HEK293 (cell line): ENCODE data around the gene MOSPD3.

Experiments used
- BCL11B ChIP-seq: fragments of 450-650 bp; formaldehyde crosslinking; IDR thresholded peaks from 2 replicates; pipeline ENCODE4 v1.5.1; 2016; ENCODE audit warnings: low read depth, missing biosample characterization, missing genetic modification characterization
- KLF16 ChIP-seq: fragments of 450-650 bp; formaldehyde crosslinking; IDR thresholded peaks from 2 replicates; pipeline ENCODE4 v1.5.1; 2017; ENCODE audit warnings: missing biosample characterization, missing genetic modification characterization
- SCRT2 ChIP-seq: fragments of 450-650 bp; formaldehyde crosslinking; IDR thresholded peaks from 2 replicates; pipeline ENCODE4 v1.5.1; 2016; ENCODE audit warnings: missing biosample characterization, missing genetic modification characterization
- TRIM28 ChIP-seq: IDR thresholded peaks from 2 replicates; pipeline ENCODE4 v1.6.1; 2011; ENCODE audit warnings: low read length, control low read depth, borderline replicate concordance
- YY1 ChIP-seq: fragments of 450-650 bp; formaldehyde crosslinking; IDR thresholded peaks from 2 replicates; pipeline ENCODE4 v1.5.1; 2018; ENCODE audit warnings: missing biosample characterization, missing genetic modification characterization
- ZBTB10 ChIP-seq: fragments of 450-650 bp; formaldehyde crosslinking; IDR thresholded peaks from 2 replicates; pipeline ENCODE4 v1.5.1; 2016; ENCODE audit warnings: missing biosample characterization, missing genetic modification characterization
- ZBTB49 ChIP-seq: fragments of 450-650 bp; formaldehyde crosslinking; IDR thresholded peaks from 2 replicates; pipeline ENCODE4 v1.5.1; 2016; ENCODE audit warnings: missing biosample characterization, missing genetic modification characterization, low read depth
- ZBTB6 ChIP-seq: fragments of 450-650 bp; formaldehyde crosslinking; IDR thresholded peaks from 2 replicates; pipeline ENCODE4 v1.5.1; 2017; ENCODE audit warnings: missing biosample characterization, missing genetic modification characterization
- ZBTB7A ChIP-seq: fragments of 450-650 bp; formaldehyde crosslinking; IDR thresholded peaks from 2 replicates; pipeline ENCODE4 v1.5.1; 2016; ENCODE audit warnings: low read depth, missing biosample characterization, missing genetic modification characterization
- ZFP3 ChIP-seq: fragments of 450-650 bp; formaldehyde crosslinking; IDR thresholded peaks from 2 replicates; pipeline ENCODE4 v1.5.1; 2016; ENCODE audit warnings: low read depth, missing biosample characterization, missing genetic modification characterization
- ZNF221 ChIP-seq: fragments of 450-650 bp; formaldehyde crosslinking; IDR thresholded peaks from 2 replicates; pipeline ENCODE4 v1.5.1; 2017; ENCODE audit warnings: missing biosample characterization, missing genetic modification characterization, borderline replicate concordance
- ZNF223 ChIP-seq: fragments of 450-650 bp; formaldehyde crosslinking; IDR thresholded peaks from 2 replicates; pipeline ENCODE4 v1.5.1; 2016; ENCODE audit warnings: missing biosample characterization, missing genetic modification characterization
- ZNF23 ChIP-seq: fragments of 450-650 bp; formaldehyde crosslinking; IDR thresholded peaks from 2 replicates; pipeline ENCODE4 v1.5.1; 2016; ENCODE audit warnings: missing biosample characterization, missing genetic modification characterization, borderline replicate concordance
- ZNF292 ChIP-seq: fragments of 450-650 bp; formaldehyde crosslinking; IDR thresholded peaks from 2 replicates; pipeline ENCODE4 v1.5.1; 2016; ENCODE audit warnings: low read depth, missing biosample characterization, missing genetic modification characterization, borderline replicate concordance
- ZNF350 ChIP-seq: fragments of 450-650 bp; formaldehyde crosslinking; IDR thresholded peaks from 2 replicates; pipeline ENCODE4 v1.5.0; 2017; ENCODE audit warnings: missing biosample characterization, mild to moderate bottlenecking, missing genetic modification characterization
- ZNF366 ChIP-seq: fragments of 450-650 bp; formaldehyde crosslinking; conservative IDR thresholded peaks from 2 replicates; pipeline ENCODE4 v1.5.1; 2016; ENCODE audit warnings: missing biosample characterization, missing genetic modification characterization
- ZNF423 ChIP-seq: fragments of 450-650 bp; formaldehyde crosslinking; IDR thresholded peaks from 2 replicates; pipeline ENCODE4 v1.5.1; 2016; ENCODE audit warnings: missing biosample characterization, missing genetic modification characterization
- ZNF530 ChIP-seq: fragments of 450-650 bp; formaldehyde crosslinking; IDR thresholded peaks from 2 replicates; pipeline ENCODE4 v1.5.1; 2016; ENCODE audit warnings: low read depth, missing biosample characterization, missing genetic modification characterization
- ZNF544 ChIP-seq: fragments of 450-650 bp; formaldehyde crosslinking; IDR thresholded peaks from 2 replicates; pipeline ENCODE4 v1.5.0; 2017; ENCODE audit warnings: missing biosample characterization, missing genetic modification characterization
- ZNF585B ChIP-seq: fragments of 450-650 bp; formaldehyde crosslinking; IDR thresholded peaks from 2 replicates; pipeline ENCODE4 v1.5.1; 2016; ENCODE audit warnings: missing biosample characterization, missing genetic modification characterization
- ZNF677 ChIP-seq: fragments of 450-650 bp; IDR thresholded peaks from 2 replicates; pipeline ENCODE4 v1.5.0; 2018; ENCODE audit warnings: missing biosample characterization, mild to moderate bottlenecking, missing genetic modification characterization, moderate library complexity
- ZNF777 ChIP-seq: fragments of 450-650 bp; formaldehyde crosslinking; IDR thresholded peaks from 2 replicates; pipeline ENCODE4 v1.5.1; 2017; ENCODE audit warnings: missing biosample characterization, missing genetic modification characterization, borderline replicate concordance
- TF ChIP-seq, protein P1 (sequence below): fragments of 450-650 bp; IDR thresholded peaks from 2 replicates; pipeline ENCODE4 v1.5.1; 2018; ENCODE audit warnings: missing biosample characterization, mild to moderate bottlenecking, missing genetic modification characterization
- TF ChIP-seq, protein P2 (sequence below): fragments of 450-650 bp; formaldehyde crosslinking; optimal IDR thresholded peaks from 2 replicates; pipeline ENCODE3; 2016; ENCODE audit warnings: missing biosample characterization, mild to moderate bottlenecking, missing genetic modification characterization
- TF ChIP-seq, protein P3 (sequence below): fragments of 450-650 bp; formaldehyde crosslinking; IDR thresholded peaks from 2 replicates; pipeline ENCODE4 v1.5.1; 2016; ENCODE audit warnings: missing biosample characterization, missing genetic modification characterization
- TF ChIP-seq, protein P4 (sequence below): fragments of 450-650 bp; formaldehyde crosslinking; IDR thresholded peaks from 2 replicates; pipeline ENCODE4 v1.5.1; 2016; ENCODE audit warnings: missing biosample characterization, missing genetic modification characterization

MOSPD3 gene

GRCh38 chr7:100611983-100612729 lies at the start of gene MOSPD3 (continued):
- TF ChIP-seq, protein P1, sequence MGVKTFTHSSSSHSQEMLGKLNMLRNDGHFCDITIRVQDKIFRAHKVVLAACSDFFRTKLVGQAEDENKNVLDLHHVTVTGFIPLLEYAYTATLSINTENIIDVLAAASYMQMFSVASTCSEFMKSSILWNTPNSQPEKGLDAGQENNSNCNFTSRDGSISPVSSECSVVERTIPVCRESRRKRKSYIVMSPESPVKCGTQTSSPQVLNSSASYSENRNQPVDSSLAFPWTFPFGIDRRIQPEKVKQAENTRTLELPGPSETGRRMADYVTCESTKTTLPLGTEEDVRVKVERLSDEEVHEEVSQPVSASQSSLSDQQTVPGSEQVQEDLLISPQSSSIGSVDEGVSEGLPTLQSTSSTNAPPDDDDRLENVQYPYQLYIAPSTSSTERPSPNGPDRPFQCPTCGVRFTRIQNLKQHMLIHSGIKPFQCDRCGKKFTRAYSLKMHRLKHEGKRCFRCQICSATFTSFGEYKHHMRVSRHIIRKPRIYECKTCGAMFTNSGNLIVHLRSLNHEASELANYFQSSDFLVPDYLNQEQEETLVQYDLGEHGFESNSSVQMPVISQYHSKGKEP (tag by site-specific recombination): 0 out of 2 replicates have a peak, but pooled peaks have one; percentile 5
- TF ChIP-seq ZBTB10 (no peak), ZFP3 (tag by site-specific recombination) (no peak), ZNF777 (tag by site-specific recombination) (no peak), ZNF350 (tag by site-specific recombination) (no peak), ZNF292 (no peak), ZBTB49 (tag by site-specific recombination) (no peak), BCL11B (tag by site-specific recombination) (no peak), ZNF544 (tag by site-specific recombination) (no peak), ZNF221 (tag by site-specific recombination) (no peak), ZNF677 (tag by site-specific recombination) (no peak), ZNF366 (no peak), ZNF585B (tag by site-specific recombination) (no peak), SCRT2 (tag by site-specific recombination) (peak; percentile 46; the same call in 1 of the 2 replicates), ZBTB7A (tag by site-specific recombination) (peak; percentile 63), TRIM28 (no peak), ZNF223 (tag by site-specific recombination) (no peak), KLF16 (tag by site-specific recombination) (peak; percentile 75; the same call in 1 of the 2 replicates), ZNF530 (tag by site-specific recombination) (no peak), ZNF23 (tag by site-specific recombination) (no peak), YY1 (tag by site-specific recombination) (no peak; the same call in 1 of the 2 replicates), ZNF423 (tag by site-specific recombination) (no peak), ZBTB6 (tag by site-specific recombination) (no peak)
- TF ChIP-seq, protein P2, sequence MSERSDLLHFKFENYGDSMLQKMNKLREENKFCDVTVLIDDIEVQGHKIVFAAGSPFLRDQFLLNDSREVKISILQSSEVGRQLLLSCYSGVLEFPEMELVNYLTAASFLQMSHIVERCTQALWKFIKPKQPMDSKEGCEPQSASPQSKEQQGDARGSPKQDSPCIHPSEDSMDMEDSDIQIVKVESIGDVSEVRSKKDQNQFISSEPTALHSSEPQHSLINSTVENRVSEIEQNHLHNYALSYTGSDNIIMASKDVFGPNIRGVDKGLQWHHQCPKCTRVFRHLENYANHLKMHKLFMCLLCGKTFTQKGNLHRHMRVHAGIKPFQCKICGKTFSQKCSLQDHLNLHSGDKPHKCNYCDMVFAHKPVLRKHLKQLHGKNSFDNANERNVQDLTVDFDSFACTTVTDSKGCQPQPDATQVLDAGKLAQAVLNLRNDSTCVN (tag by site-specific recombination): peak; percentile 37
- TF ChIP-seq, protein P3, sequence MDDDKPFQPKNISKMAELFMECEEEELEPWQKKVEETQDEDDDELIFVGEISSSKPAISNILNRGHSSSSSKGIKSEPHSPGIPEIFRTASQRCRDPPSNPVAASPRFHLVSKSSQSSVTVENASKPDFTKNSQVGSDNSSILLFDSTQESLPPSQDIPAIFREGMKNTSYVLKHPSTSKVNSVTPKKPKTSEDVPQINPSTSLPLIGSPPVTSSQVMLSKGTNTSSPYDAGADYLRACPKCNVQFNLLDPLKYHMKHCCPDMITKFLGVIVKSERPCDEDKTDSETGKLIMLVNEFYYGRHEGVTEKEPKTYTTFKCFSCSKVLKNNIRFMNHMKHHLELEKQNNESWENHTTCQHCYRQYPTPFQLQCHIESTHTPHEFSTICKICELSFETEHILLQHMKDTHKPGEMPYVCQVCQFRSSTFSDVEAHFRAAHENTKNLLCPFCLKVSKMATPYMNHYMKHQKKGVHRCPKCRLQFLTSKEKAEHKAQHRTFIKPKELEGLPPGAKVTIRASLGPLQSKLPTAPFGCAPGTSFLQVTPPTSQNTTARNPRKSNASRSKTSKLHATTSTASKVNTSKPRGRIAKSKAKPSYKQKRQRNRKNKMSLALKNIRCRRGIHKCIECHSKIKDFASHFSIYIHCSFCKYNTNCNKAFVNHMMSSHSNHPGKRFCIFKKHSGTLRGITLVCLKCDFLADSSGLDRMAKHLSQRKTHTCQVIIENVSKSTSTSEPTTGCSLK (tag by site-specific recombination): no peak
- TF ChIP-seq, protein P4, sequence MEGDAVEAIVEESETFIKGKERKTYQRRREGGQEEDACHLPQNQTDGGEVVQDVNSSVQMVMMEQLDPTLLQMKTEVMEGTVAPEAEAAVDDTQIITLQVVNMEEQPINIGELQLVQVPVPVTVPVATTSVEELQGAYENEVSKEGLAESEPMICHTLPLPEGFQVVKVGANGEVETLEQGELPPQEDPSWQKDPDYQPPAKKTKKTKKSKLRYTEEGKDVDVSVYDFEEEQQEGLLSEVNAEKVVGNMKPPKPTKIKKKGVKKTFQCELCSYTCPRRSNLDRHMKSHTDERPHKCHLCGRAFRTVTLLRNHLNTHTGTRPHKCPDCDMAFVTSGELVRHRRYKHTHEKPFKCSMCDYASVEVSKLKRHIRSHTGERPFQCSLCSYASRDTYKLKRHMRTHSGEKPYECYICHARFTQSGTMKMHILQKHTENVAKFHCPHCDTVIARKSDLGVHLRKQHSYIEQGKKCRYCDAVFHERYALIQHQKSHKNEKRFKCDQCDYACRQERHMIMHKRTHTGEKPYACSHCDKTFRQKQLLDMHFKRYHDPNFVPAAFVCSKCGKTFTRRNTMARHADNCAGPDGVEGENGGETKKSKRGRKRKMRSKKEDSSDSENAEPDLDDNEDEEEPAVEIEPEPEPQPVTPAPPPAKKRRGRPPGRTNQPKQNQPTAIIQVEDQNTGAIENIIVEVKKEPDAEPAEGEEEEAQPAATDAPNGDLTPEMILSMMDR: no peak
